Caco-2 (cell line): ENCODE results near the gene QSOX2. TPM values are rescaled to one million over a fixed set of nuclear protein-coding genes. Genes with fewer than 3 reads are reported as not detected.

Experiments
- BruUV-seq: library from RNA; stranded (reverse); fragments of 400-500 nt; replicated peaks from 2 replicates; lab custom pipeline; 2021; lab: Mats Ljungman, UMichigan
- CTCF ChIA-PET: fragments of 300-600 bp; sonication (Branson Sonifier 250); formaldehyde crosslinking; loops from one replicate; lab custom pipeline; 2022; ENCODE audit warnings: antibody characterized with exemption; lab: Charles Lee
- POLR2A ChIA-PET: fragments of 300-600 bp; sonication (Branson Sonifier 250); formaldehyde crosslinking; loops from one replicate; lab custom pipeline; 2022; ENCODE audit warnings: antibody characterized with exemption; lab: Charles Lee
- DNase-seq, 2 experiments: peaks; one replicate each; pipeline versions ENCODE4 v3.0.0 to v3.0.0-alpha.2; 2020 to 2022
- H3K27me3 ChIP-seq: replicated peaks from 2 replicates; pipeline ENCODE4 v1.6.0; 2011; ENCODE audit warnings: low read length; ENCODE audit not compliant: control insufficient read depth, insufficient read depth
- H3K36me3 ChIP-seq: 2 replicates; pipeline ENCODE4 v1.5.1; 2011; ENCODE audit warnings: low read length; ENCODE audit not compliant: control insufficient read depth, insufficient read depth
- H3K4me1 ChIP-seq: fragments of 250-450 bp; sonication (Bioruptor Pico); 2 replicates; pipeline ENCODE4 v1.5.1; 2020; ENCODE audit warnings: mild to moderate bottlenecking
- H3K4me3 ChIP-seq: 2 replicates; pipeline ENCODE4 v1.5.1; 2011; ENCODE audit warnings: low read depth, mild to moderate bottlenecking, control low read depth, low read length
- H3K9me3 ChIP-seq: fragments of 250-450 bp; sonication (Bioruptor Pico); 2 replicates; pipeline ENCODE4 v1.5.1; 2020; ENCODE audit warnings: mild to moderate bottlenecking, moderate library complexity
- H3K27ac Mint-ChIP-seq: one replicate; pipeline ENCODE4 v1.8.0; 2022; ENCODE audit warnings: mixed read lengths; ENCODE audit not compliant: unreplicated experiment
- H3K27me3 Mint-ChIP-seq: one replicate; pipeline ENCODE4 v1.8.0; 2022; ENCODE audit warnings: mixed read lengths; ENCODE audit not compliant: insufficient read depth, unreplicated experiment
- H3K36me3 Mint-ChIP-seq: one replicate; pipeline ENCODE4 v1.8.0; 2022; ENCODE audit warnings: mild to moderate bottlenecking, mixed read lengths; ENCODE audit not compliant: insufficient read depth, unreplicated experiment
- H3K4me1 Mint-ChIP-seq: one replicate; pipeline ENCODE4 v1.8.0; 2022; ENCODE audit warnings: low read depth, mixed read lengths; ENCODE audit not compliant: unreplicated experiment
- H3K4me3 Mint-ChIP-seq: one replicate; pipeline ENCODE4 v1.8.0; 2022; ENCODE audit warnings: mild to moderate bottlenecking, moderate library complexity, mixed read lengths; ENCODE audit not compliant: unreplicated experiment
- H3K9me3 Mint-ChIP-seq: one replicate; pipeline ENCODE4 v1.8.0; 2022; ENCODE audit warnings: mixed read lengths; ENCODE audit not compliant: unreplicated experiment
- intact Hi-C: fragments of 100-400 bp; cut with micrococcal nuclease; formaldehyde crosslinking; loops from one replicate; pipeline ENCODE4 v1.10.0; 2022; ENCODE audit not compliant: unreplicated experiment
- total RNA-seq: library from RNA; stranded (reverse); gene quantifications from 2 replicates; pipeline ENCODE4 v1.2.3, GENCODE V29; 2022
- TF ChIP-seq, protein P1 (sequence below), 2 experiments: fragments of 200-600 bp in 1 of 2; IDR thresholded peaks; 1 replicate in 1 of 2; 2 replicates in 1 of 2; pipeline versions ENCODE4 v1.5.1 to v1.8.0; 2011 to 2022; ENCODE audit warnings: antibody characterized with exemption in 1 of 2, control low read depth in 1 of 2, inconsistent platforms in 1 of 2, low read depth in 1 of 2, low read length in 1 of 2, mild to moderate bottlenecking in 1 of 2, moderate library complexity in 1 of 2; ENCODE audit not compliant: insufficient read depth in 1 of 2, severe bottlenecking in 1 of 2, unreplicated experiment in 1 of 2

QSOX2 gene
- total RNA-seq, 1 experiment from 2014 or later: 29.6 TPM

DNA sequence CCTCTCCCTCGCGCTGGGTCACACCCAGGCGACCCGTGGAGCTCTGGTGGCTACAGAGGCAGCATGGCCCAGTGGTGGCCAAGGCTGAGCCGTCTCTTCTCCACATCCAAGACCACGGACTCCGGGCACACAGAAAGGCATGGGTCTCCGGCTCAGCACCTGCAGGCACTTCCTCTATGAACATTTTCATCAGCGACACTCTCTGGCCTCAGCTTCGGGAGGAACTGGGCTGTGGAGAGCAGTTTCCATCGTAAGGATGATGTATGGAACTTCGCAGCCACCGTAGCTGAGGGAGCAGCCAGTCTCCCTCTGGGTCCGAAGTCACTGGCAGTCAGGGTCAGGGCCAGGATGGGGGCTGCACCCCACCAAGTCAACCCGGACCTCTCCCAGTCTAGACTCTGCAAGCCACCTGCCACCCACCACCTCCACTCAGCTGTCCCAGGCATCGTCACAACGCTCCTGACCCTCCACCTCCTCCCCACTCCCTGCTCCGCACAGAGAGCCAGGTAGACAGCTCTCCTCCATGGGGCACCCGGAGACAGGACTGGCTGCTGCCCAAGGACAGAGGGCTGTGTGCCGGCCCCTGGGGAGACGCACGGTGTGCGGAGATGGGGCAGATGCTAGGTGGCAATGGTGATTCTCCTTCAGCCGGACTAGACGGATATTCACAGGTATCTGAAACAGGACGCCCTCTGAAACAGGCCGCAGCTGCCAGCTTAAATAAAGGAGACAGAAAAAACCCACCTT lies 9.7 kb downstream of the QSOX2 start:
- H3K9me3 ChIP-seq: no peaks in the 10 kb centered on the region
- H3K4me3 ChIP-seq: no peak overlapping the region
- ChIA-PET CTCF (no interaction called here), POLR2A (no interaction called here)
- TF ChIP-seq, protein P1, sequence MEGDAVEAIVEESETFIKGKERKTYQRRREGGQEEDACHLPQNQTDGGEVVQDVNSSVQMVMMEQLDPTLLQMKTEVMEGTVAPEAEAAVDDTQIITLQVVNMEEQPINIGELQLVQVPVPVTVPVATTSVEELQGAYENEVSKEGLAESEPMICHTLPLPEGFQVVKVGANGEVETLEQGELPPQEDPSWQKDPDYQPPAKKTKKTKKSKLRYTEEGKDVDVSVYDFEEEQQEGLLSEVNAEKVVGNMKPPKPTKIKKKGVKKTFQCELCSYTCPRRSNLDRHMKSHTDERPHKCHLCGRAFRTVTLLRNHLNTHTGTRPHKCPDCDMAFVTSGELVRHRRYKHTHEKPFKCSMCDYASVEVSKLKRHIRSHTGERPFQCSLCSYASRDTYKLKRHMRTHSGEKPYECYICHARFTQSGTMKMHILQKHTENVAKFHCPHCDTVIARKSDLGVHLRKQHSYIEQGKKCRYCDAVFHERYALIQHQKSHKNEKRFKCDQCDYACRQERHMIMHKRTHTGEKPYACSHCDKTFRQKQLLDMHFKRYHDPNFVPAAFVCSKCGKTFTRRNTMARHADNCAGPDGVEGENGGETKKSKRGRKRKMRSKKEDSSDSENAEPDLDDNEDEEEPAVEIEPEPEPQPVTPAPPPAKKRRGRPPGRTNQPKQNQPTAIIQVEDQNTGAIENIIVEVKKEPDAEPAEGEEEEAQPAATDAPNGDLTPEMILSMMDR (IDR thresholded peaks at IDR 0.05; ENCODE audit: insufficient read depth in 1 of 2, low read depth in 1 of 2, low read length in 1 of 2, severe bottlenecking in 1 of 2, unreplicated experiment in 1 of 2): no peak
- H3K27me3 ChIP-seq: no peaks in the 10 kb centered on the region
- intact Hi-C loops: no loop called here
- no peaks in the 10 kb centered on the region for H3K4me1 ChIP-seq
- Mint-ChIP-seq H3K27me3 (no peaks in the 10 kb centered on the region), H3K4me3 (no peak overlapping the region), H3K4me1 (no peaks in the 10 kb centered on the region), H3K27ac (no peak overlapping the region), H3K36me3 (peaks cover 36% of the 10 kb centered on the region), H3K9me3 (no peaks in the 10 kb centered on the region)
- no TSS peak for BruUV-seq
- peaks cover 1% of the 10 kb centered on the region for H3K36me3 ChIP-seq
- no peak for DNase-seq

DNA sequence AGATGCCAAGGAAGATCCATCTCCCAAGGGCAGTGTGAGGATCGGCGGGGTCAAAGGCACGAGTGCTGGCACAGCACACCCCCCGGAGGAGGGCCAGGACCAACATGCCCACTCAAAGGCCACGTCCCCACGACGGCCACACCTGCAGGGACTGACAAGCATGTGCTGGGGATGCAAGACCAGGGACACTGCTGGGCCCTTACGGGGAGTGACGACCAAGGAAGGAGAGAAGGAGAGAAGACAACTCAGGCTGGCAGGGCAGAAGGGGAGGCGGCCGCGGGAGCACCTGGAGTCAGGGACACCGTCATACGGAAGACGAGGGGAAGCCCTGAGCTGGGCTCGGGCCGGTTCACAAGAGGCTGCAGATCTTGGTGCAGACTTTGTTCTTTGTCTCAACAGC lies 10.4 kb downstream of the QSOX2 start:
- Mint-ChIP-seq H3K36me3 (peaks cover 40% of the 10 kb centered on the region), H3K4me1 (no peaks in the 10 kb centered on the region), H3K27me3 (no peaks in the 10 kb centered on the region), H3K9me3 (no peaks in the 10 kb centered on the region), H3K4me3 (no peak overlapping the region), H3K27ac (peak overlapping the region; percentile 56)
- Histone ChIP-seq H3K9me3 (no peaks in the 10 kb centered on the region), H3K4me3 (no peak overlapping the region), H3K4me1 (no peaks in the 10 kb centered on the region), H3K36me3 (peaks cover 1% of the 10 kb centered on the region), H3K27me3 (no peaks in the 10 kb centered on the region)
- CTCF ChIA-PET: no interaction called here
- POLR2A ChIA-PET: no interaction called here
- TF ChIP-seq, protein P1 (IDR thresholded peaks at IDR 0.05; ENCODE audit: insufficient read depth in 1 of 2, low read depth in 1 of 2, low read length in 1 of 2, severe bottlenecking in 1 of 2, unreplicated experiment in 1 of 2): no peak
- no TSS peak for BruUV-seq
- no peak for DNase-seq
- intact Hi-C loops: no loop called here

DNA sequence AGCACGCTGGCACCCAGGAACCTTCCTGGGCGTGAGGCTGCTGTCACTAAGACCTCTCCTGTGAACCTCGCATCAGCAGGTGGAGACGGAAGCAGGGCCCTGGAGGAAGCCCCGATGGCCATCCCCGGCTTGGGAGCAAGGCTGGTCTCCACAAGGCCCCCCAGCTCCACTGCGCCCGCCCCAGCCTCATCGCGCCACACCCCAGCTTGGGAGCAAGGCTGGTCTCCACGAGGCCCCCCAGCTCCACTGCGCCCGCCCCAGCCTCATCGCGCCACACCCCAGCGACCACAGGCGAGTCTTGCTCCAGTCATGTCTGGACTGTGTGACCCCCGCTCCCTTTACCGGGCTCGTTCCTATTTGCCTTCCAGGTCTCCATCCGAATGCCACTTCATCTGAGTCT lies 11.0 kb downstream of the QSOX2 start:
- no TSS peak for BruUV-seq
- H3K27ac Mint-ChIP-seq: peak overlapping the region; percentile 56
- CTCF ChIA-PET: no interaction called here

More for the DNA sequence above, 11.0 kb downstream of the QSOX2 start:
- DNase-seq: no peak
- H3K9me3 Mint-ChIP-seq: no peaks in the 10 kb centered on the region
- intact Hi-C loops: no loop called here
- peaks cover 1% of the 10 kb centered on the region for H3K36me3 ChIP-seq
- H3K4me1 Mint-ChIP-seq: no peaks in the 10 kb centered on the region
- H3K36me3 Mint-ChIP-seq: peaks cover 40% of the 10 kb centered on the region
- TF ChIP-seq, protein P1 (IDR thresholded peaks at IDR 0.05; ENCODE audit: insufficient read depth in 1 of 2, low read depth in 1 of 2, low read length in 1 of 2, severe bottlenecking in 1 of 2, unreplicated experiment in 1 of 2): no peak
- H3K27me3 ChIP-seq: no peaks in the 10 kb centered on the region
- no peaks in the 10 kb centered on the region for H3K27me3 Mint-ChIP-seq
- POLR2A ChIA-PET: no interaction called here
- no peak overlapping the region for H3K4me3 ChIP-seq
- no peaks in the 10 kb centered on the region for H3K9me3 ChIP-seq
- H3K4me1 ChIP-seq: no peaks in the 10 kb centered on the region
- no peak overlapping the region for H3K4me3 Mint-ChIP-seq
